ENCODE results near the gene TRIM16.
"Not testable (repeated sequence)": the region's sequence is repeated elsewhere in the genome, so short reads cannot be mapped to it uniquely, and the experiment has no call there.

GRCh38 chr17:15591986-15592385 is 92.1 kb downstream of the TRIM16 start:
- TF ChIP-seq CTCF (conservative IDR thresholded peaks at IDR 0.05); EZH2 (IDR thresholded peaks at IDR 0.05; ENCODE audit: low read depth): not testable (repeated sequence)

Data from PC-9 (cell line).